DOHH2 (cell line): Measurements from ENCODE around the gene ITPR2.

Experiments used
- CTCF ChIP-seq: fragments of 200-600 bp; sonication (generic); IDR thresholded peaks from one replicate; pipeline ENCODE4 v1.5.1; 2014; ENCODE audit warnings: antibody characterized with exemption, mild to moderate bottlenecking, low read depth, low read length; ENCODE audit not compliant: poor library complexity, severe bottlenecking
- EZH2phosphoT487 ChIP-seq: fragments of 200-600 bp; sonication (generic); IDR thresholded peaks from 2 replicates; pipeline ENCODE4 v1.6.1; 2017; ENCODE audit warnings: borderline replicate concordance, mild to moderate bottlenecking, antibody characterized with exemption, low read length, moderate library complexity, mixed read lengths

GRCh38 chr12:26803552-26803951 is 29.4 kb downstream of the ITPR2 start:
- TF ChIP-seq CTCF = no peak
- TF ChIP-seq EZH2phosphoT487 = no peak
